GM18498 (cell line): ENCODE results near the gene TRIM9.

Experiments
- ATAC-seq: cut with Tn5 transposase; IDR thresholded peaks from one replicate; pipeline ENCODE4 v1.9.1; 2021; ENCODE audit warnings: mild to moderate bottlenecking, moderate library complexity; ENCODE audit not compliant: unreplicated experiment

Gene TRIM9

DNA sequence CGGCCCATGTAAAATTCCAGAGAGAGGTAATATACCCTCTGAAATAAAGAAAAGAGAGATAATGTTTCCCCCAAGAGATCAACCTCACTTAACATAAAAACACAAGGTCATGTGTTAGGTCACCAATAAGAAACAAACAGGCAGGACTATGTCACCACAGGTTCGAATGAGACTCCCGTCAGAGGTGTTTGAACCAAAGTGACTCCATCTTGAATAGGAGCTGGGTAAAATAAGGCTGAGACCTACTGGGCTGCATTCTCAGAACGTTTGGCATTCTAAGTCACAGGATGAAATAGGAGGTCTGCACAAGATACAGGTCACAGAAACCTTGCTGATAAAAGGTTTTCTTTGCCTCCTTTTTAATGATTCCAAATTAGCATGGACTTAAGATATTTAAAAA is 157.1 kb downstream of the TRIM9 start:
- no peak for ATAC-seq

GRCh38 chr14:50937325-50937724 is 157.6 kb downstream of the TRIM9 start:
- no peak for ATAC-seq

DNA sequence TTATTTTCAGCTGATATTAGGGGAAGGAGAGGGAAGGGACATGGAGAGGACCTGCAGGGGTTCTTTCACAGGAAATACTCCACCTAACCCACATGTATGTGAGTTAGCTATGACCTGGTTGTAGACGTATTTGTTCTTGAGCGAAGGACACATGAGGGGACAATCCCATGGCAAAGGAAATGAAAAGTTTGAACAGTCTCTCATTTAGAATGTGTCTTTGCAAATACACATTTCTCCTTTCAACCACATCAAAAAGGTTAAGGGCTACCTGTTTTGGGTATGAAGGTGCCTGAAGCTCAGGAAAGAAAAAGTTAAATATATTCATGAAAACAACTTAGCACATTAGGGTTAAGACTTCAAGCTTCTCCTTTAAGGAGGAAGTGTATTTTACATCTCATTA is 158.0 kb downstream of the TRIM9 start:
- no peak for ATAC-seq

DNA sequence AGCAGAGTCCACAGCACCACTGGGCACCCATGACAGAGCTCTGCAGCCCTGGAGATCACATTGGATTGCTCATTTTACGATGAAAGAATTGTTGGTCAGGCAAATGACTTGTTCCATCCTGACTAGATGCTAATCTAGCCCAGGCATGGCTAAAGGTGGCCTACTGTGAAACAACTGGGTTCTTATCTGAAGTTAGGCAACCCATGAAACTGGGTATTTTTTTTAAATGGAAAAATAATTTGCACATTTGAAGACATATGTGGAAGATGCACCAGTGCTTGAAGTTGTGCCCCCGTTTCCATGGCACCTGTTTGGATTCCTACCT is 158.9 kb downstream of the TRIM9 start:
- no peak for ATAC-seq

DNA sequence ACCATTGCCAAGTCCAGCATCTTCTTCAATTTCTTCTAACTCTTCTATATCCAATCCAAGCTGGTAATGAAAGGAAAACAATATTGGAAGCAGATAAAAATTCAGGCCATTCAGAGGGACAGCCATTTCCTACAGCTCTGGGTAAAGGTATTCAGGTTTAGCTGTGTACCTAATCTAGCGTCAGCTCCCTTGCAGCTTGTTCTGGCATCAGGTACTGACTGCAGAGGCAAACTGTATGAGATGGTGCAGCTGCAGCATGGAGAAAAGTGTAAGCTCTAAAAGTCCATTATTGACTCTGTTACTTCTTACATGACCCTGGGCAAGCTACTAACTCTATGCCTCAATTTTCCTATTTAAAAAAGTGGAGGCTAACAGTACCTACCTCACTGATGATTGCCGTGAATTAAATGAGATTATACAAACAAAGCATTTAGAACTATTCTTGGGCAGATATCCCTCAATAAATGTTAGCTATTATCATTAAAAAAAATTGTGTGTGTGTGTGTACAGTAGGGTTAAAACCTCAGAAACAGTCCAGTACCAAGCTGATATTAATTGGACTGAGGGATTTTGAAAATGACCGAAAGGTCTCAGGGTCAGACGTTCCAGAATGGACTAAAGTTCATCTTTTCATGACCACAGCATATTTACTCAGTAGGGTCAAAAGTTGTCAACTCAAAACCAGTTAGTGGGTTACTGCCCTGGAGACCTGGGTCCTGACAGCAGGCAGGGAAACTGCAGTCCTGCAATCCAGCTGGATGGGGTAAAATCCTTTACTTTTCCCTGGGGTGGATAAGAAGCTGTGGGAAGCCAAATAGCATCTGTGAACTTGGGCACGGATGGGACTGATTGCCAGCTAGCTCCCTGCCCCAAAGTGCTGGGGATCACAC is 159.5 kb downstream of the TRIM9 start:
- ATAC-seq = no peak

DNA sequence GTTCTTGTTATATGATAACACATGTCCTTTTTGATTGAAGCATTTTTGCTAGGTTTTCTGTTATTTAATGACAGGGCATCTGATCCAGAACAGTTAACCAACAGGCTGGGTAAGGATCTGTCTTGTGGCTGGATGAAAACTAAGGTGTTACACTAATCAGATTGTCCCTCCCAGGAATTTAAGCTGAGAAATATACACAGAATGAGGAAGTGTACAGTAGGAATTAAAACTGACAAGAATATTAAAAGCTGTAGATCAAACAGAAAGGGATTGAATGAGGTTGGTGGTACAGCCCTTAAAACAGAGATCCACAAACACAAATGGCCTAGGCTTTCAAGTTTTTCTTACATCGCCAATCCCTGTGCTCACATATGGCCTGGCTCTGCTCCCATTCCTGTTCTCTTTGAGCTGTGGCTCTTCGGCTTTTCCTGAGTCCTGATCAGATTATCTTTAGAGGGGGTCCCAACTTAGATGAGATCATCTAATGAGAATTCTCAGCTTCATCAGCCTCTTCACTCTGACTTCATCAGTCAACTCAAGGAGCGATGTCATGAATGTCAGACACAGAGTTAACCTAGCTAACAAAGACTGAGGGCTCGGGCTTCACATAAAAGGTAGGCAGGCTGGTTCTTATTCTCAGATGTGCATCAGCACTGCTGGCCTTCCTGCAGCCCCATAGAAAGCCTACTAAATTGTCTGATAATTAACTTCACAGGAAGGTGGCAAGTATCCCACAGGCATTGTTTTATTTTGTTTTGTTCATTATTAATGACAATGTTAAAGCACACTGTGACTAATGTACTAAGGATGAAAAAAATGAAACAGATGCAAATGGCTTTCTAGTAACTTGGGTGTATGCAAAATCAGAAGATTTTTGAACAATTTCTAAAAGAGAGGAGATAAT is 162.1 kb downstream of the TRIM9 start:
- no peak for ATAC-seq

GRCh38 chr14:50932156-50932555 is 162.7 kb downstream of the TRIM9 start:
- ATAC-seq = no peak

- no peak for ATAC-seq
Measured at GRCh38 chr14:50931559-50931958, 163.3 kb downstream of the TRIM9 start.

DNA sequence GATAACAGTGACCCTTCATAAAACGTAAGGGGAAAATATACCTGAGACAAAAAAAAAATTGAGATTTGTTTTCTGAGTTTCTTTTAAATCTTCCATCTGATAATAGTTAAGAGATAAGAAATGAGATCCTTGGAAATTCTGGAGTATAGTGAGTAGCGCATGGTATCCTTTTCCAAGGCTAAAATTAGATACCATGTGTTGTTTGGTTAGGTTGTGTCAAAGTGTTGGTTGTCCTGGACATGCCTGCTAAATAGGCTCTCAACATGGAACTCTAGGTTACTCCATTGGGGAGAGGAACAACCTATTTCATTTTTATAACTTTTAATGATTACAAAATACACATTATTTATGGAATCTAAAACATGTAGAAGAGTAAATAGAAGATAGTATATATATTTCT is 165.4 kb downstream of the TRIM9 start:
- no peak for ATAC-seq

- ATAC-seq = no peak
Measured at GRCh38 chr14:50928002-50928635, 166.8 kb downstream of the TRIM9 start.

DNA sequence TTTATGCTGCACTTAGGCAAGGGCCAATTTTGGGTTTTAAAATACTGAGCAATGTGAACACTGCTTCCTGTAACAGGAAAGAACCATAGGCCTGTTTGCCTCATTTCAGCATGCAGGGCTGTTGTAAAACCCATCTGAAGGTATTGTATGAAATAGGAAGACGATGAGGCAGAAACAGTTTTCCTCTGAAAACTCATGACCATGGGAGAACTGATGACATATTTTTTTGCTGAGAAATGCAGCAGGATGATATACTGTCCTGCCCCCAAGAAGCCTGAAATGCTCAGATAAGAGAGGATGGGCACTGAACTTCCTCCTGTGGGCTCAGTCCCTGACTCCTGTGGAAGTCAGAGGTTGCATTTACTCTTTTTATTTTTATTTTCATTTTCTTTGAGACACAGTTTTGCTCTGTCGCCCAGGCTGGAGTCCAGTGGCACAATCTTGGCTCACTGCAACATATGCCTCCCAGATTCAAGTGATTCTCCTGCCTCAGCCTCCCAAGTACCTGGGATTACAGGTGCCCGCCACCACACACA is 168.0 kb downstream of the TRIM9 start:
- ATAC-seq = no peak
